ENCODE data around the gene OPRM1.

- no peak for TF ChIP-seq CTCF (IDR thresholded peaks at IDR 0.05; ENCODE audit: insufficient read depth, low read length)
- no peak for TF ChIP-seq REST (IDR thresholded peaks at IDR 0.05; ENCODE audit: insufficient replicate concordance, low read depth)
- no peak for TF ChIP-seq SPI1 (IDR thresholded peaks at IDR 0.05; ENCODE audit: borderline replicate concordance, low read depth)
- no peak for TF ChIP-seq GABPA (IDR thresholded peaks at IDR 0.05; ENCODE audit: low read depth)
Measured at GRCh38 chr6:154261688-154262397, 222.8 kb downstream of the OPRM1 start.

Measured in HL-60 (cell line).